Stimulated activated CD4-positive, alpha-beta T cell treated with anti-CD3 and anti-CD28 coated beads, Interleukin-4, amount 100 ng/mL, for 4 hours (primary cell): ENCODE results near the gene FLNA.
"Not testable (repeated sequence)": the region's sequence is repeated elsewhere in the genome, so short reads cannot be mapped to it uniquely, and the experiment has no call there.

Experiments
- DNase-seq, 2 experiments: peaks; one replicate each; pipeline ENCODE4 v3.0.0-alpha.2; 2020

FLNA gene

GRCh38 chrX:154374313-154375155 lies at the start of gene FLNA:
Gene FLNA (minus strand): TSS chrX:154374634. CDS start chrX:154371245, 3,389 bp downstream.
- DNase-seq = peak in 1 of 2 experiments; percentile 30

- DNase-seq = no peak
These were observed 45.9 kb upstream of the FLNA start for GRCh38 chrX:154420402-154420756.

GRCh38 chrX:154419688-154420401 lies 45.4 kb upstream of the FLNA start:
- no peak for DNase-seq

- DNase-seq = no peak
These were observed 44.8 kb upstream of the FLNA start for GRCh38 chrX:154419189-154419588.

- no peak for DNase-seq
These were observed 42.7 kb upstream of the FLNA start for GRCh38 chrX:154417157-154417556.

- DNase-seq = no peak
These were observed 38.7 kb upstream of the FLNA start for GRCh38 chrX:154413142-154413541.

GRCh38 chrX:154412468-154412867 lies 38.0 kb upstream of the FLNA start:
- no peak for DNase-seq

- DNase-seq = peak; percentile 58 to 60
These were observed 37.5 kb upstream of the FLNA start for GRCh38 chrX:154411981-154412340.

GRCh38 chrX:154409222-154409871 lies 34.9 kb upstream of the FLNA start, which contains the start of gene DNASE1L1:
Gene DNASE1L1 (minus strand): TSS chrX:154409254. CDS start chrX:154405568, 3,686 bp downstream.
- DNase-seq = no peak

GRCh38 chrX:154408659-154409221 lies 34.3 kb upstream of the FLNA start:
- DNase-seq = no peak

GRCh38 chrX:154404625-154405192 lies 30.3 kb upstream of the FLNA start:
- no peak for DNase-seq

GRCh38 chrX:154403858-154404257 lies 29.4 kb upstream of the FLNA start:
- DNase-seq = no peak

- no peak for DNase-seq
These were observed 28.8 kb upstream of the FLNA start for GRCh38 chrX:154403192-154403591.

- DNase-seq = no peak
These were observed 28.2 kb upstream of the FLNA start for GRCh38 chrX:154402622-154403127.

- no peak for DNase-seq
These were observed 27.6 kb upstream of the FLNA start for GRCh38 chrX:154401918-154402621.

GRCh38 chrX:154401045-154401799 lies 26.8 kb upstream of the FLNA start:
- DNase-seq = peak in 1 of 2 experiments; percentile 23

- DNase-seq = not testable (repeated sequence)
These were observed 26.0 kb upstream of the FLNA start for GRCh38 chrX:154400369-154400817.

- DNase-seq = no peak
These were observed 25.3 kb upstream of the FLNA start for GRCh38 chrX:154399527-154400368.

GRCh38 chrX:154398668-154399526 lies 24.5 kb upstream of the FLNA start:
- peak; percentile 74 to 80 for DNase-seq
